Measurements from ENCODE around the gene MMP24OS.

The MMP24OS gene

DNA sequence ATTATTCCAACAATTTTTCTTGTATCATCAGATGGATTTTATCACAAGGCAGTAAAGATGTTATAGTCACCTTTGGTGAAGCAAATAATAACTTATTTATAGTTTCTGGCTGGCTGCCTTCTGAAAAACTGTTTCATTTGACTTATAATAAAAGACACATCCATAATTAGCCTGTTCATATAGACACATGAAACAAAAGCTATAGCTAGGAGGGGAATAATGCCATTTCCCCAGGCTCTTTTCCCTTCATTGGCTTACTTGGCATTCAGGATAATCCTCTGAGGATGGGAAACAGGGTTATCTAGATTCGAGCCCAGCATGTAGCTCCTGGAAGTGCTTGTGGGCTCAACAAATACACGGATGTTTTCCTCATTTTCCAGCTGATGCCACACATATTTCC, 33.9 kb downstream of the MMP24OS start:
- DNase-seq = no peak

GRCh38 chr20:35243317-35243716, 34.6 kb downstream of the MMP24OS start:
- DNase-seq = no peak

DNA sequence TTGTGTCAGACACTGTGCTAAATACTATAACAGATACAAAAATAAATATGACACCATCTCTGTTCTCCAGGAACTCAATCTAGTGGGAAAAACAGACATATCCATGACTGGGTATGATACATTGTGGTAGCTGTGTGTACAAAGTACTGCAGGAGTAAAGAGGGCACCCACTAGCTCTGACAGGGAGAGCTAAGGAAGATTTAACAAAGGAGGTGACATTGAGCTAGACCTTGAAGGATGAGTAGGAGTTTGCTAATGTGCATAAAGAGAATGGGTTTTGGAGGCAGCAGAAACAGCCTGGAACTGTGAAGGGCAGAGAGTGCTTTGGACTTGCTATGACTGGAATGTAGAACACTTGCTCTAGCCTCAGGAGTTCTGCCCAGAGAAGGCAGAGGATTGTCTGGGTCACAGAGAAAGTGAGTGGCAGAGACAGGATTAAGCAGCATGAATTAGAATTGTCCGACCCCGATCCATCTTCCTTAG, 37.1 kb downstream of the MMP24OS start:
- DNase-seq = no peak

DNA sequence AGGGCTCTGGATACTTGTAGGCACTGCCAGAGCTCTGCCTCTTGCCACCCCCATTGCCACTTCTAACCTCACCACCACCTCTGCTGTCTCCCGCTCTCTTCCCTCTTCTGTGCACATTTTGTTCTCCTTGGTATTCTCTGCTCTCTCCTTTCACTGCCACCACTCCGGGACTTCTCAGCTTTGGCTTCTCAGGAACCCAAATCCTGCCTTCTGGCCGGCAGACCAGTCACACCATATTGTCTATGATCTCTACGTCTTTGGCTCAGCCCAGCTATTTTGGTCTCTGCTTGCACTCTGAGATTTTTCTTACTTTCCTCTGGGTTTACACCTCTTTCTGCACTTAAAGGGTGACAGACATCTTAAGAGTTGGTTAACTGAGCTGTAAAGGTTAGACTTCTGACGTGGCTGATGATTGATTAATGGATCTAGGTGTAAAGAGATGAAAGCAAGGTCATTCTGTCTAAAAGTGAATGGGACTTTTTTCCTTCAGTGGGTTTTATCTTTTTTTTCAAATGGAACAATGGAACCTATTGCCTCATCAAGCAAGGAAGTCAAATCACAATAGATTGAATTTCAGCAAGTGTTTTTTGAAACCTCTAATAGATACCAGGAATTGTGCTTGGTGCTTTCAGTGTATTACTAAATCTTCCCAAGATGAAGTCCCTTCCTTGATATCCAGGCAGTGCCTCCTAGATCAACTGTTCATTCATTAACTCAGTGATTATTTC, 37.7 kb downstream of the MMP24OS start:
- DNase-seq = no peak

GRCh38 chr20:35238735-35239134, 39.2 kb downstream of the MMP24OS start:
- DNase-seq = no peak

- no peak for DNase-seq
Observed at GRCh38 chr20:35238170-35238569, 39.8 kb downstream of the MMP24OS start.

DNA sequence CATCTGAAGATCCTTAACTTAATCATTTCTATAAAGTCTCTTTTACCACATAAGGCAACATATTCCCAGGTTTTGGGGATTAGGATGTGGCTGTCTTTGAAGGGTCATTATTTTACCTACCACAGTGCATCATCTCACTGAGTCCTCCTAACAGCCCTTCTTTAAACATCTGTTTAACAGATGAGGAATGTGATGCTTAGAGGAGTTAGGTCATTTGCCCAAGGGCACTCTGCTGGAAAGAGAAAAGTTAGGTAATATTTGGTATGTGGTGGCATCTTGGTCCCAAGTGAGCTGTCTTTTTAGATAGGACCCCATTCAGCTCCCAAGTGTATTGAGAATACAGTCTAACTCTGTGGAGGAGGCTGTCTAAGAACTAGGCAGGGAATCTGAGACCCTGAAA, 40.4 kb downstream of the MMP24OS start:
- no peak for DNase-seq

- no peak for DNase-seq
Observed at GRCh38 chr20:35235881-35236280, 42.0 kb downstream of the MMP24OS start.

DNA sequence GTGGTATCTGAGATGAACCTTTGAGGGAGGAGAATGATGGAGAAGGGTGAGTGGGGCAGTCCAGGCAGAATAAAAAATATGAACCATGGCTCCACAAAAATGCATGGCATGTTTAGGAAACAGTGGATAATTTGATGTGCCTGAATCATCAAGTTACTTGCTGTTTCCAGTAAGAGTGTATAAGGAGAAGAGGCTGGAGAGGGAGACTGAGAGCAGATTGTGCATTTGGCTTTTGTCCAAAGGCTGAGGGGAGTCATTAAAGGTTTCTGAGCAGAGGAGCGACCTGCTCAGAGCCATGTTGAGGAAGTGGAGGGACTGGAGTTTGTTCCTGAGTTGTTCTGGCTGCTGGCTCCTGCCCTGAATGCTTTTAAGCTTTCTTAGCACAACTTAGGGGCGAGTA, 45.3 kb downstream of the MMP24OS start:
- DNase-seq = no peak

- peak; percentile 19 for DNase-seq
Observed at GRCh38 chr20:35226884-35227681, 50.8 kb downstream of the MMP24OS start.
